NCI-H2107 (cell line): ENCODE measurements around the gene SELENOP.

Experiments used
- DNase-seq: peaks from one replicate; lab custom pipeline; 2025; lab: John Stamatoyannopoulos, UW

Gene SELENOP

DNA sequence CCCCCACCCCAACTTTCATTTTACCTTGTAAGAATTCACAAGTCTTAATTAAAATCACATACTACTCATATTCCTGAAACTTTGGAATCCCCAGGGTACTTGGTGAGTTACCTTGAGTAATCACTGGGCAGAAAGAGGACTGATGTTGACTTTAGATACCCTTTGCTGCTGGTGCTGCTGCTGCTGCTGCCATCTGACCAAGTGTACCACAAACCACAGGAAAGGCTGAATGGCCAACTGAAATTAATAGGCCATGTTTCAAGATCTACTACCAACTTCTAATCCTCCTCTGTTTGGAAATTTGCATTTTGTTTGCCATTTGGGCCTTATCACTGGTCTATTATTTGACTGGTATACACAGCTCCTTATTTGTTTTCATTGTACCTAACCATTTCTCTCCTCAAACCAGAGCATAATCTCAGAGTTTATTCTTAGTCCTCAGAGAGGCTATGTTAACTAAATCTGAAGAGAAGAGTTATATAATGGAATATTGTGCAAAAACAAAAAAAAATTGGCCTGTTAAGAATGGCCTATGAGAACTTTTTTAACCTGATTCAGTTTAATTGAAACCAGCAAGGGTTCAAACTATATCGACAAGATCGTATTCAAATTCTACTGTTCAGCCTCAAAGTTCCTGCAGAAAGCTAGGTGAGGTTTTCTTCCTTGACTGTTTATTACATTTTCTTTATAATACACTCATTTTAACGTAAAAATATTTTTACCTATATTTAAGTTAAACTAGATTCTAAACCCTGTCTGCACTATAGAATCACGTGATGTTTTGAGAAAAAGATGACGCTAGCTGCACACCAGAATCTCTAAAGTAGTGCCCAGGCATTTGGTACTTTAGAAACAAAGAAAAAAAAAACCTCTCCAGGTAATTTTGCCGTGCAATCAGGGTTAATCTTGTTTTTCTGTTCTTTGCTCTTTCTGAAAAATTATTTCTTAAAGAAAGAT lies 13.1 kb downstream of the SELENOP start:
- no peak for DNase-seq

DNA sequence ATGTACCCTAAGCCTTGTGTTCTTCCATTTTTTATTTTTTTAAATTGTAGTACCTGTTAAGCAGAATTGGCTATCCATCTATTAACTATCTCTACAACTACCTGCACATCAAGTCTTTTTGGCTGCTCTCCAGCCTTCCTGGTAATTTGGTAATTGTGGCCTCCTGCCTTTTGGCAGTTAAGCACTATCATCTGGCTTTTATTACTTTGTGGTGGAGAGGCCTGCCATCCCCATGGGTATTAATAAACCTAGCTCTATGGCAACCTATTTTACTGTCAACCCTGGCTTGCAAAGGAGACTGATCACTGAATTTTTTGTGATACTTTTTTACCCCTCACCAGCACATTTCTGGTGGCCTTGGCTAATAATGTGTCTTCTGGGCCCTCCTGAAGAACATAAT lies 20.5 kb downstream of the SELENOP start:
- DNase-seq = peak; percentile 53

DNA sequence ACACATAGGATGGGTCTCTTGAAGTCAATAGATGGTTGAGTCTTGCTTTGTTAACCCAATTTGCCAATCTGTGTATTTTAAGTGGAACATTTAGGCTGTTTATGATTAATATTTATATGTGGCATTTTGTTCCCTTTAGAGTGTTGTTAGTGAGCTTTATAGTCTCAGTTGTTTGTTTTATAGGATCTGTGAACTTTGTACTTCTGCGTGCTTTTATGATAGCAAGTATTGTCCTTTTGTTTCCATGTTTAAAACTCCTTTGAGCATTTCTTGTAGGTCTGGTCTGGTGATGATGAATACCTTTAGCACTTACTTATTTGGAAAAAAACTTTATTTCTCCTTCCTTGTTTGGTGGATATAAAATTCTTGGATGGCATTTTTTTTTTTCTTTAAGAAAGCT lies 23.8 kb downstream of the SELENOP start:
- DNase-seq = no peak

- DNase-seq = no peak
These were observed 24.6 kb downstream of the SELENOP start for GRCh38 chr5:42787073-42787472.

- DNase-seq = no peak
These were observed 25.9 kb downstream of the SELENOP start for GRCh38 chr5:42785756-42786155.

GRCh38 chr5:42784132-42784531 lies 27.6 kb downstream of the SELENOP start:
- no peak for DNase-seq

DNA sequence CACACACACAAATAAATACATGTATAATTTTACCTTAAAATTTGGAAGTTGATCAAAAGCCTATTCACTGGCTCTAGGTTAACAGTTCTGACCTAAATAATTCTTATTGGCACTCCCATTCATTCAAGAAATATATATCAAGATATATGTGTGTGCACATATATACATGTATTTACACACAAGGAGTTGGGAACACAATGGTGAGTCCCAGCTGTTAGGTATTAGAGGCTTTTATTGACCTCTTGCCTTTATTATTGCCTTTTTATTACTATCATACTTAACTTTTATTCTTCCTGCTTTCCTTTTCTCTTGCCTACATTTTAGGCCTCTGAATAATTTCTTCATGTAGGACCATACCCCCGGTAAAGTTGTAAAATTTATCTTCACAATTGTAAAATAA lies 30.1 kb downstream of the SELENOP start:
- no peak for DNase-seq

- no peak for DNase-seq
These were observed 32.6 kb downstream of the SELENOP start for GRCh38 chr5:42779083-42779482.

GRCh38 chr5:42772265-42772993 lies 39.3 kb downstream of the SELENOP start:
- DNase-seq = no peak

DNA sequence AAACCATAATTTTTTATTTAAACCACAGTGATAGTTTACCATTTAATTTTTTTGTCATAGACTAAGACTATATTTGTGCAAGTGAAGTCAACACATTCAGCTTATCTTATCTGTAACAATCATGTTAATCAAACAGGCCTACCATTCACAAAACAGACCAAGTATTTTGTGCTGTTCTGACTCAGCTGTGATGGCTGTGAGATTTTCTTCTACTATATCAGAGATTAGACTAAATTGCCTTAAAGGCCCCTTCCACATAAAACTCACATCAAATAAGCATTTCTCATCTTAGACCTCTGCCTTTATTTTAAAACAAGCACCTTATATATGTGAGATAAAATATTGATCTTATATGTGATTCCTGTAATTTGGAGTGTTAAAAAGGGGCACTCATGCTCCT lies 41.7 kb downstream of the SELENOP start:
- no peak for DNase-seq

DNA sequence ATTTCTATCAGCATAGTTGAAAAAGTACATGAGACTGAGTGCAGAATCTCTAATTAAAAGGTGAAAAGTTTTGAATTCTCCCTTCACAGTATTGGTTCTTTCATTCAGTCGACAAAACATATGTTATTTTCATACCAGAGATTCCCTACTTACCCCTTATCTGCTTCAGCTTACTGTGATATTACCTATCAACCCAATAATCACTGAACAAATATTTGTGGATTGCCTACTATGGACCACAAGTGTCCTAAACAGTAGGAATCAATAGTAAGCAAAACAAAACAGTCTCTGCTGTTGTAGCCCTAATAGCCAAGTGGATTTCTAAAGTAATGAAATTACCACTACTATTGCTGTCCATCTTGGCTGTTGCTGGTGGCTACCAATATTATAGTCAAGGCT lies 43.6 kb downstream of the SELENOP start:
- DNase-seq = no peak

DNA sequence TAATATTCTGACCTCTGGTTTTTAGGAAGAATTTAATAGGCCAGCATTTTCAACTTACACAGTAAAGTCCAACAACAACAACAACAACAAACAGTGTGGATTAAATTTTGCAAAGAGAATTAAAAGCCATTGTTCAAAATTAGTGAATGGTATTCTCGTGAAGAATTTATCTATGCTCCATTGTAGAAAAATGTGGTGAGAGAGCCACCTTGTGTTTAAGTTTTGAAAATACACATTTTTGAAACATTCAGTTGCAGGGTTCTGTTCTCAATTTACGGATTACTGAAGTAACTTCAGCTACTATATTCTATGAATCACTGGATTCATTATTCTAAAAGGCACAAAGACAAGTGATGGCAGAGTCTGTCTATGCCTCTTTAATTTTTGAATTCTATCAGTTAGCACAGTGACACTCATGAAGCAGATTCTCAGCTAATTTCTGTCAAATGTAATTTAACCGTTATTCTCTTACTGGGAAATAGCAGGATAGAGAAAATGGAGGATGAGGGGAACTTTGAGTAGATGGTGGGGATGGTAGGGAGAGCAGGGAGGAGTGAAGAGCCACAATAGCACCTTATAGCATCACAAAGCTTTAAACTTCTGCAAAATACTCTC lies 44.1 kb downstream of the SELENOP start:
- no peak for DNase-seq

- DNase-seq = no peak
These were observed 49.9 kb downstream of the SELENOP start for GRCh38 chr5:42761791-42762190.

DNA sequence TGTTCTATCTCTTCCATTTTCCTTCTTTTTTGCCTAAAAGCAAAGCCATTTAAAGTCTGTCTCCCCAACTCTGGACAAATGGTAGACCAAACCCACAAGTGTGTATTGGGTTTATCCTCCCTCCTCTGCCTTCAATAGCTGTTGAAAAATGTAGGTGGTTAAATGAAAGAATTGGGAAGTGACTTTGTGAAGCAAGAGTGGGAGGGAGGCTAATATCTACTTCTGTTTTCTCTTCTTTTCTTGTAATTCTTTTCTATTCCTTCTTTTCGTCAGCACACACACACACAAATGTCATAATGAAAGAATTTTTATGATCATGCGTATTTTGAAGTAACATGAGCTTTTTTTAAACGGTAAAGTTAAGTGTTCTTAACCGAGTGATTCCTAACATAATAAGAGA lies 51.3 kb downstream of the SELENOP start:
- no peak for DNase-seq

GRCh38 chr5:42759456-42759855 lies 52.2 kb downstream of the SELENOP start:
- DNase-seq = no peak

DNA sequence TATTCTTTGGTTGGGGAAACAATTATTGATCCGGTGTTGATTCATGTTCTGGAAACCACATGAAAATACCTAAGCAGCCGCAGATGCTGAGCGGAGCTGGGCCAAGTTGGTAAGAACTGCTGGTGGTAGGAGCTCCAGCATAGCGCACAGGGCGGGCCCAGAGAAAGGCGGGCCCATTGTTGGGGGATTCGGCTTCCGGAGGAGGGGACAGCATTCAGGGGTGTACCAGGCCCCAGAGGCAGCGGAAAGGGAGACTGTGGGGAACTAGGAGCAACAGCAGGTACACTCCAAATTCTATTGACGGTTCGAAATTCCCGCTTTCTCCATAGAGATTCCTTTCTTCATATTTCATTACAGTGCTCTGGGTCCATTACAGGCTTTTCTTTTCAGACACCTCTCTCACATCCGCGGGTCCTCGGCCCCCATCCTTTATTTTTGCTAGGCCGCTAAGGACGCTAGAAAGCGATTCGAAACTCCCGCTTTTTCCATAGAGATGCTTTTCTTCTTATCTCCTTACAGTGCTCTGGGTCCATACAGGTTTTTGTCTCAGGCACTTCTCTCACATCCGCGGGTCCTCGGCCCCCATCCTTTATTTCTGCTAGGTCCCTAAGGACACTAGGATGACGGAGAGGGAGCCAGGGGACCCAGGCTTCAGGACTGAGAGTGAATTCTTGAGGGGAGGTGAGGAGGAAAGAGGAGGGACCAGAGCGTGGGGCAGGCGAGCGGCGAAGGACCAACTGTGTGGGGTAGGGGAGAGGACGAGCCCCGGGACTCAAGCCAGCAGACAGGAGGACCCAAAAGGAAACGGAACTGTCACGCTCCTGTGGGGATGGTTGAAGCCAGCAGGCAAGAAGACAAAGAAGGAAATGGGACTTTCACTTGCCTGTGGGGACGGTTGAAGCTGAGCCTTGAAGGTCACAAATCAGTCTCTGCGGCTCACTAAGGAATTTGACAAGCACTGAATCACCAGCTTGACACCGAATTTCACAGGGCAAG lies 54.8 kb downstream of the SELENOP start, which contains the start of gene CCDC152:
Gene CCDC152 (plus strand): TSS at position 213 of the 996 bp plus-strand sequence. CDS start 2,304 bp downstream, outside the sequence.
- DNase-seq = no peak

DNA sequence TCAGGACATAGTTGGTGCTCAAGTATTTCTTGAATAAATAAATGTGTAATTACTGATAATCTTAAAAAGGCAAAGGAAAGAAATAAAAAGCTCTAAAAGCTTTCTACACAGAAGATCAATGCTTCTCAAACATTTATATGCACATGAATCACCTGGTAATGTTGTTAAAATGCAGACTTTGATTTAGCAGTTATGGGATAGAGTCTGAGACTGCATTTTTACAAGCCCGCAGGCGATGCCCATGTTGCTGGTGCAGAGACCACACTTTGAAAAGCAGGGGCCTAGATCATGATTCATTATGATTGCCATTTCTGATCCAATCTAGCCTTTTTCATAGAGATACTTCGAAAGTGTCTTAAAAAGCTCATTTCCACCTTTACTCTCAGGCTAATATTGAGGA lies 58.6 kb downstream of the SELENOP start:
- no peak for DNase-seq

DNA sequence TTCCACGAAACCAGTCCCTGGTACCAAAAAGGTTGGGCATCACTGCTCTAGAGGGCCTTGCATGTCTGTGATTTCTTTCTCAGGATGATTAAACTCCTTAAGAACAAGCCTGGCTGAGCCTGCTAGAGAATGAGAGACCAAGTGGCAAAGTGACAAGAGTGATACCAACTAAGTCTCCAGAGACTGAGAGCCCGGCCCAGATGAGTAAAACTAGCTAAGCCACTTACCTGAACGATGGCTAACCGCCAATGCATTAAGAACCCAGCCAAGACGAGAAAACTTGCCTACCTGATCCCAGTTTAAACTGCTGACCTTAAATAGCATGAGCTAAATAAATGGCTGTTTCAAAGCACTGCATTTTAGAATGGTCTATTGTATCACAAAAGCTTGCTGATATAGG lies 60.6 kb downstream of the SELENOP start:
- no peak for DNase-seq

GRCh38 chr5:42750507-42750906 lies 61.2 kb downstream of the SELENOP start:
- no peak for DNase-seq
